ENCODE results near the gene E2F4. TPM values are rescaled to one million over a fixed set of nuclear protein-coding genes. Genes with fewer than 3 reads are reported as not detected.

E2F4 gene, protein sequence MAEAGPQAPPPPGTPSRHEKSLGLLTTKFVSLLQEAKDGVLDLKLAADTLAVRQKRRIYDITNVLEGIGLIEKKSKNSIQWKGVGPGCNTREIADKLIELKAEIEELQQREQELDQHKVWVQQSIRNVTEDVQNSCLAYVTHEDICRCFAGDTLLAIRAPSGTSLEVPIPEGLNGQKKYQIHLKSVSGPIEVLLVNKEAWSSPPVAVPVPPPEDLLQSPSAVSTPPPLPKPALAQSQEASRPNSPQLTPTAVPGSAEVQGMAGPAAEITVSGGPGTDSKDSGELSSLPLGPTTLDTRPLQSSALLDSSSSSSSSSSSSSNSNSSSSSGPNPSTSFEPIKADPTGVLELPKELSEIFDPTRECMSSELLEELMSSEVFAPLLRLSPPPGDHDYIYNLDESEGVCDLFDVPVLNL
- polyA plus RNA-seq (2013, experiment 1 of 2), result 43.7 TPM
- 41.6 TPM for polyA plus RNA-seq (2013, experiment 2 of 2)

DNA sequence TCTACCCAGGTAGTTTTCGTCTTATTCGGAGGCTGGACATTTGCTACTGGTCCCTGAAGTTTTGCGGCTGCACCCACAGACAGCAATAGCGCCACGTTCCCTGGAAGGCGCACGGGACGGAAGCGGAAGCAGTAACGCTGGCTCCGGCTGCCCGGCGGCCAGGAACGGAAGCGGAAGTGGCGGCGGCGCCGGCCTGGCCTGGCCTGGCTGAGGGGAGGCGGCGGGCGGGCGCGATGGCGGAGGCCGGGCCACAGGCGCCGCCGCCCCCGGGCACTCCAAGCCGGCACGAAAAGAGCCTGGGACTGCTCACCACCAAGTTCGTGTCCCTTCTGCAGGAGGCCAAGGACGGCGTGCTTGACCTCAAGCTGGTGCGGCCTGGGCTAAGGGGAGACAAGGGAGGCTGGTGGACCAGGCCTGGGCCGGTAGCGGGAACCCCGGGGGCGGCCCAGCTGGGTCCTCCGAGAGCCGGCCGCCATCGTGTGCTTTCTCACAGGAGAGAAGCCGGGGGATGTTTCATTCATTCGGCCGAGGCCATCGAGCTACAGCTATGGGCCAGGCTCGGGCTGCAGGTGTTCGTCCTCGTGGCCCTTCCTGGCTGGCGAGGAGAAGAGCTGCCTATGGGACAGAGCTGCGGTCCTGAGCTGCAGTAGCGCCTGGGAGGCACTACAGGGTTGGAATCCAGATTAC, at the start of gene E2F4:
E2F4 (plus strand) TSS at position 161 of the 687 bp plus-strand sequence; CDS start at position 234, 73 bp downstream.
- H3K9ac ChIP-seq (ENCODE audit: low read depth, low read length, poor library complexity), result peak within 1 kb of the TSS; percentile 100
- H2AFZ ChIP-seq (ENCODE audit: low read length), result peak within 1 kb of the TSS; percentile 78
- no peak within 1 kb of the TSS for H2BK120ac ChIP-seq (ENCODE audit: low read depth, low read length)
- no CpG with 5 or more reads among the region's 54 CpGs for whole genome bisulfite sequencing, 2 donors (ENCODE audit: extremely low coverage in 2 of 2, insufficient read length in 2 of 2, insufficient replicate concordance in 1 of 2)
- peak within 1 kb of the TSS; percentile 94 for H3K18ac ChIP-seq (ENCODE audit: low read length)
- peak; percentile 81 for DNase-seq (ENCODE audit: low spot score)
- no peaks in the 10 kb centered on the region for H3K9me3 ChIP-seq (replicated peaks in 1 of 2; ENCODE audit: control insufficient read depth in 2 of 2, insufficient read depth in 1 of 2, low read depth in 1 of 2, low read length in 2 of 2)
- H3K4me1 ChIP-seq (ENCODE audit: control insufficient read depth in 2 of 2, insufficient read depth in 1 of 2, low read depth in 1 of 2, low read length in 2 of 2), result peaks cover 11 to 20% of the 10 kb centered on the region in 2 donors
- H3K27me3 ChIP-seq (ENCODE audit: control insufficient read depth in 3 of 3, insufficient read depth in 3 of 3, low read depth in 1 of 3, low read length in 3 of 3), result peaks cover 0 to under 1% (median 0%) of the 10 kb centered on the region in 3 experiments
- peak within 1 kb of the TSS; percentile 19 for H2BK15ac ChIP-seq (ENCODE audit: low read length)
- H2BK5ac ChIP-seq (ENCODE audit: low read length), result peak within 1 kb of the TSS; percentile 79
- H3K23ac ChIP-seq (ENCODE audit: low read depth, low read length, poor library complexity), result peak within 1 kb of the TSS; percentile 94
- H4K8ac ChIP-seq (ENCODE audit: low read depth, low read length), result no peak within 1 kb of the TSS
- H2AK5ac ChIP-seq (ENCODE audit: low read depth, low read length), result peak within 1 kb of the TSS; percentile 99
- H3K14ac ChIP-seq (ENCODE audit: low read length), result peak within 1 kb of the TSS; percentile 90
- peaks cover 35 to 41% of the 10 kb centered on the region in 2 donors for H3K36me3 ChIP-seq (replicated peaks in 1 of 2; ENCODE audit: control insufficient read depth in 2 of 2, insufficient read depth in 2 of 2, low read length in 2 of 2)
- peak within 1 kb of the TSS; percentile 88 for H3K4me2 ChIP-seq (ENCODE audit: insufficient read depth, low read length, poor library complexity, severe bottlenecking)
- no peak within 1 kb of the TSS for H4K91ac ChIP-seq (ENCODE audit: low read depth, low read length, poor library complexity)
- no peak within 1 kb of the TSS for H3K27ac ChIP-seq (replicated peaks; ENCODE audit: low read length)
- no peak within 1 kb of the TSS for H2BK12ac ChIP-seq (ENCODE audit: low read length)
- H3K4ac ChIP-seq (ENCODE audit: low read length), result no peak within 1 kb of the TSS
- H3K4me3 ChIP-seq (ENCODE audit: low read length in 2 of 2), result peak within 1 kb of the TSS; percentile 95 to 99
- H3K79me1 ChIP-seq (ENCODE audit: low read depth, low read length), result peaks cover 9% of the 10 kb centered on the region

DNA sequence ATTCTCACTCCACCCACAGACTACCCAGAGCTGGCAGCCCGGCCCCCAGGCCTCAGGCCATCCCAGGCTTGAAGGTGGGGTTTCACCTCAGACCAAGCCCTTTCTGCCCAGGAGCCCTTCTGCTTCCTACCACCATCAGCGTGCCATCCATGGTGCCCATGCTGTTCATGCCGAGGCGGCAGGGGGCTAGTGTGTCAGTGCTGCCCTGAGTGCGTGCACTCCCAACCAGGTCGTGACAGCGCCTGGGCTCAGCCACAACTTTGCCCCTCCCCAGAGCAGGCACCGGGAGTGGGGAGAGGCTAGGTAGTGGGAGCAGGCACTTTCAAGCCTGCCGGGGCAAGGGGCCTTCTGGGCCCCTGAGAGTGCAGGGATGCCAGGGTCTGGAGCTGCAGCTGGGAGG, 49.6 kb upstream of the E2F4 start:
- Histone ChIP-seq H2BK12ac (ENCODE audit: low read length) (peak overlapping the region; percentile 25), H3K27me3 (ENCODE audit: control insufficient read depth in 3 of 3, insufficient read depth in 3 of 3, low read depth in 1 of 3, low read length in 3 of 3) (no peaks in the 10 kb centered on the region), H3K79me1 (ENCODE audit: low read depth, low read length) (no peaks in the 10 kb centered on the region), H3K4me2 (ENCODE audit: insufficient read depth, low read length, poor library complexity, severe bottlenecking) (no peak overlapping the region), H3K36me3 (replicated peaks in 1 of 2; ENCODE audit: control insufficient read depth in 2 of 2, insufficient read depth in 2 of 2, low read length in 2 of 2) (peaks cover 55 to 98% of the 10 kb centered on the region in 2 donors), H2BK120ac (ENCODE audit: low read depth, low read length) (no peak overlapping the region), H2BK5ac (ENCODE audit: low read length) (no peak overlapping the region), H2BK15ac (ENCODE audit: low read length) (no peak overlapping the region), H3K4me1 (ENCODE audit: control insufficient read depth in 2 of 2, insufficient read depth in 1 of 2, low read depth in 1 of 2, low read length in 2 of 2) (no peaks in the 10 kb centered on the region), H4K8ac (ENCODE audit: low read depth, low read length) (no peak overlapping the region), H3K27ac (replicated peaks; ENCODE audit: low read length) (no peak overlapping the region), H3K18ac (ENCODE audit: low read length) (no peak overlapping the region), H2AFZ (ENCODE audit: low read length) (no peak overlapping the region), H3K14ac (ENCODE audit: low read length) (no peak overlapping the region), H3K23ac (ENCODE audit: low read depth, low read length, poor library complexity) (peak overlapping the region; percentile 56), H3K9ac (ENCODE audit: low read depth, low read length, poor library complexity) (peak overlapping the region; percentile 6), H3K4me3 (ENCODE audit: low read length in 2 of 2) (no peak overlapping the region), H2AK5ac (ENCODE audit: low read depth, low read length) (no peak overlapping the region), H3K9me3 (replicated peaks in 1 of 2; ENCODE audit: control insufficient read depth in 2 of 2, insufficient read depth in 1 of 2, low read depth in 1 of 2, low read length in 2 of 2) (no peaks in the 10 kb centered on the region), H4K91ac (ENCODE audit: low read depth, low read length, poor library complexity) (no peak overlapping the region), H3K4ac (ENCODE audit: low read length) (no peak overlapping the region)
- WGBS, 2 donors (ENCODE audit: extremely low coverage in 2 of 2, insufficient read length in 2 of 2, insufficient replicate concordance in 1 of 2), result no CpG with 5 or more reads among the region's 9 CpGs
- DNase-seq (ENCODE audit: low spot score), result no peak

DNA sequence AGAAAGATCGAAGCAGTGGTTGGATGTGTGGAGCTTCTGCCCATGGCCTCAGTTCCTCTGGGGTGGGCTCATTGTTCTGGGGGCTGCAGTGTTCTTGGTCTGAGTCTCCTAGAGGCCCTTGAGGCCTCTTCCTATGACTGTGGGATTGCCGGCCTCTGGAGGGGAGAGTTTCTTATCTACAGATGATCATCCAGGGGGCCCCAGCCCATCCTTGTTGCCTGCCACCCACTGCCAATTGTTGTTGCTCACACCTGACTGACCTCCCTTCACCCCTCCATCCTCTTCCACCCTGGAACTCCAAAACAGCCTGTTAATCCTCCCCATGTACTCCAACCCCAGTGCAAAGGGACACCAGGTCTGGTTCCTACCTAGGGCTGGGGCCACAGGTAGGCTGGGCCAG, 47.0 kb upstream of the E2F4 start:
- H3K23ac ChIP-seq (ENCODE audit: low read depth, low read length, poor library complexity), result no peak overlapping the region
- no peaks in the 10 kb centered on the region for H3K4me1 ChIP-seq (ENCODE audit: control insufficient read depth in 2 of 2, insufficient read depth in 1 of 2, low read depth in 1 of 2, low read length in 2 of 2)
- no peak overlapping the region for H4K91ac ChIP-seq (ENCODE audit: low read depth, low read length, poor library complexity)
- no peak overlapping the region for H2BK120ac ChIP-seq (ENCODE audit: low read depth, low read length)
- peaks cover 0 to 10% (median 2%) of the 10 kb centered on the region in 3 experiments for H3K27me3 ChIP-seq (ENCODE audit: control insufficient read depth in 3 of 3, insufficient read depth in 3 of 3, low read depth in 1 of 3, low read length in 3 of 3)
- no peak overlapping the region for H3K4ac ChIP-seq (ENCODE audit: low read length)
- no peak for DNase-seq (ENCODE audit: low spot score)
- H3K36me3 ChIP-seq (replicated peaks in 1 of 2; ENCODE audit: control insufficient read depth in 2 of 2, insufficient read depth in 2 of 2, low read length in 2 of 2), result peaks cover 53 to 87% of the 10 kb centered on the region in 2 donors
- no peak overlapping the region for H3K14ac ChIP-seq (ENCODE audit: low read length)
- peaks cover 0 to 7% of the 10 kb centered on the region in 2 donors for H3K9me3 ChIP-seq (replicated peaks in 1 of 2; ENCODE audit: control insufficient read depth in 2 of 2, insufficient read depth in 1 of 2, low read depth in 1 of 2, low read length in 2 of 2)
- no peaks in the 10 kb centered on the region for H3K79me1 ChIP-seq (ENCODE audit: low read depth, low read length)
- H2BK5ac ChIP-seq (ENCODE audit: low read length), result no peak overlapping the region
- H4K8ac ChIP-seq (ENCODE audit: low read depth, low read length), result no peak overlapping the region
- H2AK5ac ChIP-seq (ENCODE audit: low read depth, low read length), result no peak overlapping the region
- no CpG with 5 or more reads among the region's 2 CpGs for WGBS, 2 donors (ENCODE audit: extremely low coverage in 2 of 2, insufficient read length in 2 of 2, insufficient replicate concordance in 1 of 2)
- no peak overlapping the region for H2BK12ac ChIP-seq (ENCODE audit: low read length)
- H2BK15ac ChIP-seq (ENCODE audit: low read length), result no peak overlapping the region
- H2AFZ ChIP-seq (ENCODE audit: low read length), result no peak overlapping the region
- H3K9ac ChIP-seq (ENCODE audit: low read depth, low read length, poor library complexity), result no peak overlapping the region
- no peak overlapping the region for H3K18ac ChIP-seq (ENCODE audit: low read length)
- no peak overlapping the region for H3K4me2 ChIP-seq (ENCODE audit: insufficient read depth, low read length, poor library complexity, severe bottlenecking)
- H3K27ac ChIP-seq (replicated peaks; ENCODE audit: low read length), result no peak overlapping the region
- no peak overlapping the region for H3K4me3 ChIP-seq (ENCODE audit: low read length in 2 of 2)

DNA sequence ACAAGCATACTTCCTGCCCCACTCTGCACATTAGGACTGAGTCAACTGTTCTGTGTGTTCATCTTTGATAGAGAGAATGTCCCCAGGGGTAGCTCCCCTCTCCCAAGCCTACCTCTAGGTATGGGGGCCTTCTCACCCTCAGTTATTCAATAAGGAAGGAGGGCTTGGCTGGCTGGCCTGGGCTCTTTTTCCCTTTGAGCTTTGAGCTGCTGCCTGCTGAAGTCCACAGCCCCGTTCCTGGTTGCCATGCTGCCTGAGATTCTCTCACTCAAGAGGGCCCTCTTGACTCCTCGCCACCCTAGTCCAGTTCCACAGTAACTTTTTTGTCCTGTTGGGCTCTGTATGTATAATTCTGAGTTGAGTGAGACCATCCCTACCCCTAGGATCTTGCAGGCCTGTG, 46.2 kb upstream of the E2F4 start:
- H3K4me3 ChIP-seq (ENCODE audit: low read length in 2 of 2), result no peak overlapping the region
- H3K14ac ChIP-seq (ENCODE audit: low read length), result no peak overlapping the region
- peaks cover 49 to 79% of the 10 kb centered on the region in 2 donors for H3K36me3 ChIP-seq (replicated peaks in 1 of 2; ENCODE audit: control insufficient read depth in 2 of 2, insufficient read depth in 2 of 2, low read length in 2 of 2)
- H2BK120ac ChIP-seq (ENCODE audit: low read depth, low read length), result no peak overlapping the region
- H3K27me3 ChIP-seq (ENCODE audit: control insufficient read depth in 3 of 3, insufficient read depth in 3 of 3, low read depth in 1 of 3, low read length in 3 of 3), result peaks cover 0 to 18% (median 4%) of the 10 kb centered on the region in 3 experiments
- H2BK5ac ChIP-seq (ENCODE audit: low read length), result no peak overlapping the region
- H3K9ac ChIP-seq (ENCODE audit: low read depth, low read length, poor library complexity), result no peak overlapping the region
- peaks cover 0 to 7% of the 10 kb centered on the region in 2 donors for H3K9me3 ChIP-seq (replicated peaks in 1 of 2; ENCODE audit: control insufficient read depth in 2 of 2, insufficient read depth in 1 of 2, low read depth in 1 of 2, low read length in 2 of 2)
- no peak overlapping the region for H3K4ac ChIP-seq (ENCODE audit: low read length)
- no peak overlapping the region for H2BK12ac ChIP-seq (ENCODE audit: low read length)
- no peak overlapping the region for H3K4me2 ChIP-seq (ENCODE audit: insufficient read depth, low read length, poor library complexity, severe bottlenecking)
- no peak overlapping the region for H3K27ac ChIP-seq (replicated peaks; ENCODE audit: low read length)
- no peak overlapping the region for H2AK5ac ChIP-seq (ENCODE audit: low read depth, low read length)
- WGBS, 2 donors (ENCODE audit: extremely low coverage in 2 of 2, insufficient read length in 2 of 2, insufficient replicate concordance in 1 of 2), result no CpG with 5 or more reads among the region's 2 CpGs
- H2AFZ ChIP-seq (ENCODE audit: low read length), result no peak overlapping the region
- H3K79me1 ChIP-seq (ENCODE audit: low read depth, low read length), result no peaks in the 10 kb centered on the region
- no peaks in the 10 kb centered on the region for H3K4me1 ChIP-seq (ENCODE audit: control insufficient read depth in 2 of 2, insufficient read depth in 1 of 2, low read depth in 1 of 2, low read length in 2 of 2)
- no peak overlapping the region for H4K91ac ChIP-seq (ENCODE audit: low read depth, low read length, poor library complexity)
- no peak overlapping the region for H2BK15ac ChIP-seq (ENCODE audit: low read length)
- no peak overlapping the region for H3K18ac ChIP-seq (ENCODE audit: low read length)
- H4K8ac ChIP-seq (ENCODE audit: low read depth, low read length), result no peak overlapping the region
- DNase-seq (ENCODE audit: low spot score), result no peak
- no peak overlapping the region for H3K23ac ChIP-seq (ENCODE audit: low read depth, low read length, poor library complexity)

Measured in neuronal stem cell (in vitro differentiated cells).